DOHH2 (cell line): ENCODE results near the gene BMP8B.
"Not testable (repeated sequence)": the region's sequence is repeated elsewhere in the genome, so short reads cannot be mapped to it uniquely, and the experiment has no call there.

ENCODE experiments used
- CTCF ChIP-seq: fragments of 200-600 bp; sonication (generic); IDR thresholded peaks from one replicate; pipeline ENCODE4 v1.5.1; 2014; ENCODE audit warnings: antibody characterized with exemption, mild to moderate bottlenecking, low read depth, low read length; ENCODE audit not compliant: poor library complexity, severe bottlenecking
- EZH2phosphoT487 ChIP-seq: fragments of 200-600 bp; sonication (generic); IDR thresholded peaks from 2 replicates; pipeline ENCODE4 v1.6.1; 2017; ENCODE audit warnings: borderline replicate concordance, mild to moderate bottlenecking, antibody characterized with exemption, low read length, moderate library complexity, mixed read lengths

- not testable (repeated sequence) for TF ChIP-seq CTCF, EZH2phosphoT487
Observed at GRCh38 chr1:39775676-39776399, 12.8 kb downstream of the BMP8B start.
